GM12892 (cell line): Measurements from ENCODE around the gene HRH4.

ENCODE experiments used
- POLR2A ChIP-seq: IDR thresholded peaks from 2 replicates; pipeline ENCODE4 v1.6.1; 2011; ENCODE audit warnings: low read depth, low read length, control low read depth
- POLR2AphosphoS5 ChIP-seq: IDR thresholded peaks from 2 replicates; pipeline ENCODE4 v1.6.1; 2011; ENCODE audit warnings: low read depth, low read length, control low read depth

DNA sequence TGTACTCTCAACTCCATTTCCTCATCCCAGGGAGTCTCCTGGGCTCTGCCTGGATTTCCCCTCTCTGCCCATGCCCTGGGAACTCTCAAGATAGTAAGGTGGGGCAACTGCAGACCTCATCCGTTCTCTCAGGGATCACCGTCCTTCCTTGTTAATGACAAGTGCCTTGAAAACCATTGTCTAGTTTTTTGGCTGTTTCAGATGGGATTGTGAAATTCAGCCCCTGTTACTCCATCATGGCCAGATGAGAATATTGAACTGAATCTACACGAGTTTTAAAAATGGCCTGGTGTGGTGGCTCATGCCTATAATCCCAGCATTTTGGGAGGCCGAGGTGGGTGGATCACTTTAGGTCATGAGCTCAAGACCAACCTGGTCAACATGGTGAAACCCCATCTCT lies 665 bp upstream of the HRH4 start:
- TF ChIP-seq POLR2AphosphoS5 (no peak), POLR2A (no peak)
